GM19025 (cell line): ENCODE results near the gene PCCA.

Source experiments
- ATAC-seq: cut with Tn5 transposase; IDR thresholded peaks from one replicate; pipeline ENCODE4 v1.9.1; 2021; ENCODE audit warnings: mild to moderate bottlenecking, low read depth, moderate library complexity; ENCODE audit not compliant: unreplicated experiment

Gene PCCA

GRCh38 chr13:100532090-100532766 lies 443.3 kb downstream of the PCCA start:
- no peak for ATAC-seq

DNA sequence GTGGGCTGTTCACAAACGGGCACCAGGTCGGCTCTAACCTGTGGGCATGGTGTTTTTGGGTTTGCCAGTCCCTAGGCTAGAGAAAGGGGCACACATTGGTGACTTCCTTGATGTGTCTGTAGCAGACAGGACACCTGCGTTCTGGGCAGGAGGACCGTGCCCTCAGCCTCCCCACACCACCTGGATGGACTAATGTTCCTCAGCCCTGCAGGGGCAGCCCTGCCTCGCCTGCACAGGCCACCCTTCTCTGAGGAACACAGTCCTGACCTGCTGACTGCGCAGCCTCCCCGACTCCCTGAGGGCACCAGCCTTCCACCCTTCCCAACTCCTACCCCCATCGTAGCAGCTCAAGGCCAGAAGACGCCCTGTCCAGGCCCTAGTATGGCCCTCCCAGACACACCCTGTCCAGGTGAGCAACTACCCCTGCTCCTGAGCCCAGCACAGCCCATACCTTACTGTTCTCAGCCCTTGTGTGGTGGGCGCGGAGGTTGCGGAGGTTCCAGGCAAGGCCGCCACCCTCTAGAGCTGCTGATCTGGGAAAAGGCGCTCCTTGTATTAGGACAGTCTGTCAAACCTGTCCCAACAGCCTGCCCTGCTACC lies 444.0 kb downstream of the PCCA start:
- no peak for ATAC-seq

- no peak for ATAC-seq
These were observed 444.7 kb downstream of the PCCA start for GRCh38 chr13:100533588-100534041.

- no peak for ATAC-seq
These were observed 445.4 kb downstream of the PCCA start for GRCh38 chr13:100534147-100534843.

DNA sequence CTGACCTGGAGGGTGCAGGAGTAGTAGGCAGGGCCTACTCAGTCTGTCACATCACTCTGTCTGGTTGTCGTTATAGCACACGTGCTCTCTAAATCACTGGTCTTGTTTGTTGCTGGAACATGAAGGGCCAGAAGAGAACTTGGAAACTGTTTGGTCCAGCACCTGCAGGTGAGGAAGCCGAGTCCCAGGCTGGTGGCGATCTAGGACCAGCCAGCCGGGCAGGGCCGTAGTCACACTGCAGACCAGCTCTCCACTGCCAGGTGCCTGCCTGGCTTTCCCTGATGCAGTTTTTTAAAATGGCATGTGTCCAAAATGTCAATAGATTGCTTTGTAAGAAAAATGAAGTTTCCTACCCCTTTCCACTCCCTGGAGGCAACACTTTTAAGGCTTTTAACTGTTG lies 446.0 kb downstream of the PCCA start:
- no peak for ATAC-seq

DNA sequence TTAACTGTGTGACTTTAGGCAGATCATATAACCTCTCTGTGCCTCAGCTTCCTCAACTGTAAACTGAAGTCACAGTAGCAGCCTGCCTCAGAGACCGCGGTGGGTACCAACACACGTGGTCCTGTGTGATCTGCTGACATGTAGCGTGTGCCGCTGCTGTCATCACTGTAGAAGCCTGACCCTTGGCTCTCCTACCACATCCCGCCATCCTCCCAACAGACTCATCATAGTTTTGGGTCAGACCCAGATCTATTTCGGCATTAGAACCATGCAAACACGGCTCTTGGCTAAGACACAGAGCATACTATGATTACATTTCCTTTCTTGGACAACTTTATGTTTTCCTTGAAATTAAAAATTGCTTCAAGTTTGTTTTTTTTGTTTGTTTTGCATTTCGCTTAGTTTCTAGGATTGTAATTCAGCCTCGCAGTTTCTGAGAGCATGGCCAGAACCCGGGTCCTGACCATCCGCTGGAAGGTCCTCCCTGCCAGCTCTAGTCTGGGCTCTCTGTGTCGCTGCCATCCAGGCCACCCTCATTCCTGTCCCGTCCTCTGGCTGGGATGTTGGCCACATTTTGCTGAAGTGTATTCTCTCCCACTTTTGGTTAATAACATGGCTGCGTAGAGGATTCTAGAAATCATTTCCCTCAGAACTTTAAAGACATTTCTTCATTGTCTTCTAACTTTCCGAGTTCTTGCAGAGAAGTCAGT lies 446.7 kb downstream of the PCCA start:
- ATAC-seq: no peak

GRCh38 chr13:100536643-100537180 lies 447.8 kb downstream of the PCCA start:
- no peak for ATAC-seq

GRCh38 chr13:100537486-100537885 lies 448.6 kb downstream of the PCCA start:
- ATAC-seq: no peak

GRCh38 chr13:100537951-100538462 lies 449.1 kb downstream of the PCCA start:
- ATAC-seq: no peak

DNA sequence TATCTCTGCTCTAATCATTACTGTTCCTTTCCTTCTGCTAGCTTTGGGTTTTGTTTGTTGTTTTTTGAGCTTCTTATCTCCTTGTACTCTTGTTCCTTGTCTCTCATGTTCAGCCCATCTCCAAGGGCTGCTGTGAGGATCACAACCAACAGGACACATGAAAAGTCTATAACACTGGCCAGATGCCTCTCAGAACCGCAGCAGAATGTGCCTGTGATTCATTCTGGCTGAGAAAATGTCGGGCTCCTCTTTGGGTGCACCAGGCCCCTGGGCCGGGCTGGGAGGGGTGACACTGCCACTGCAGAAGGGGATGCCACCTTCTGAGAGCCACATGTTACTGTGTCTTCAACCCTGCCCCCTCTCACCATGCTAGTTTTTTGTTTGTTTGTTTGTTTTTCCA lies 451.7 kb downstream of the PCCA start:
- no peak for ATAC-seq

- no peak for ATAC-seq
These were observed 453.3 kb downstream of the PCCA start for GRCh38 chr13:100541897-100542825.

- peak; percentile 67 for ATAC-seq
These were observed 453.9 kb downstream of the PCCA start for GRCh38 chr13:100542826-100543156.

- no peak for ATAC-seq
These were observed 455.1 kb downstream of the PCCA start for GRCh38 chr13:100543872-100544602.

GRCh38 chr13:100544866-100545683 lies 456.2 kb downstream of the PCCA start:
- ATAC-seq: no peak

- ATAC-seq: no peak
These were observed 456.8 kb downstream of the PCCA start for GRCh38 chr13:100545684-100546061.

GRCh38 chr13:100546713-100547405 lies 458.0 kb downstream of the PCCA start:
- no peak for ATAC-seq

- no peak for ATAC-seq
These were observed 458.9 kb downstream of the PCCA start for GRCh38 chr13:100547791-100548201.

DNA sequence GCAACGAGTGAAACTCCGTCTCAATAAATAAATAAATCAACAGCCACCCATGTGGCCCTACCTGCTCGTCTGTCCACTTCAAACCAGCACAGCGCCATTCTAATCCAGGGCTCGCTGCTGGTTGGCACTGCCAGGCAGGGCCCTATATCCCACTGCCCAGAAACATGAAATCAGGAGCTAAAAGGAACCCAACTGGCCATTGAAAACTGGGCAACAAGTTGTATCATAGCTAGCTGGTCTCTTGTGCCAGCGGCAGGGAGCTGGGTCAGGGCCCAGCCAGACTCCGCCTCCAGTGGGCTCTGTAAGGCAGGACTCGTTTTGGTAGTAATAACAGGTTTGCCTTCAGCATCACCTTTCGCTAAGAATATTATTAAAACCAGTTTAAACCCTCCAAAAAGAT lies 460.4 kb downstream of the PCCA start:
- no peak for ATAC-seq
